Osteocyte (in vitro differentiated cells): ENCODE measurements around the gene NPNT. TPM values are rescaled to one million over a fixed set of nuclear protein-coding genes. Genes with fewer than 3 reads are reported as not detected.

Source experiments
- DNase-seq: peaks from one replicate; pipeline ENCODE4 v3.0.0; 2021; ENCODE audit warnings: mixed read lengths; ENCODE audit not compliant: unreplicated experiment; ENCODE audit errors: extremely low spot score
- H3K27ac Mint-ChIP-seq: one replicate; pipeline ENCODE4 v1.8.0; 2021; ENCODE audit warnings: mild to moderate bottlenecking, mixed read lengths; ENCODE audit not compliant: unreplicated experiment
- H3K27me3 Mint-ChIP-seq: one replicate; pipeline ENCODE4 v1.8.0; 2021; ENCODE audit warnings: mixed read lengths; ENCODE audit not compliant: unreplicated experiment
- H3K36me3 Mint-ChIP-seq: one replicate; pipeline ENCODE4 v1.8.0; 2021; ENCODE audit warnings: mixed read lengths; ENCODE audit not compliant: unreplicated experiment
- H3K4me1 Mint-ChIP-seq: one replicate; pipeline ENCODE4 v1.8.0; 2021; ENCODE audit warnings: mixed read lengths; ENCODE audit not compliant: unreplicated experiment
- H3K4me3 Mint-ChIP-seq: one replicate; pipeline ENCODE4 v1.8.0; 2021; ENCODE audit warnings: mild to moderate bottlenecking, moderate library complexity, mixed read lengths; ENCODE audit not compliant: unreplicated experiment
- H3K9me3 Mint-ChIP-seq: one replicate; pipeline ENCODE4 v1.8.0; 2021; ENCODE audit warnings: mixed read lengths; ENCODE audit not compliant: unreplicated experiment
- total RNA-seq: library from RNA; stranded (reverse); gene quantifications from 2 replicates; pipeline ENCODE4 v1.2.1, GENCODE V29; 2021
- TF ChIP-seq, protein P1 (sequence below): fragments of 200-600 bp; sonication (generic); IDR thresholded peaks from 2 replicates; pipeline ENCODE4 v1.5.0; 2021; ENCODE audit warnings: antibody characterized with exemption, mild to moderate bottlenecking, moderate library complexity

NPNT gene
- total RNA-seq, 1 donor from 2014 or later, result not detected

- TF ChIP-seq, protein P1, sequence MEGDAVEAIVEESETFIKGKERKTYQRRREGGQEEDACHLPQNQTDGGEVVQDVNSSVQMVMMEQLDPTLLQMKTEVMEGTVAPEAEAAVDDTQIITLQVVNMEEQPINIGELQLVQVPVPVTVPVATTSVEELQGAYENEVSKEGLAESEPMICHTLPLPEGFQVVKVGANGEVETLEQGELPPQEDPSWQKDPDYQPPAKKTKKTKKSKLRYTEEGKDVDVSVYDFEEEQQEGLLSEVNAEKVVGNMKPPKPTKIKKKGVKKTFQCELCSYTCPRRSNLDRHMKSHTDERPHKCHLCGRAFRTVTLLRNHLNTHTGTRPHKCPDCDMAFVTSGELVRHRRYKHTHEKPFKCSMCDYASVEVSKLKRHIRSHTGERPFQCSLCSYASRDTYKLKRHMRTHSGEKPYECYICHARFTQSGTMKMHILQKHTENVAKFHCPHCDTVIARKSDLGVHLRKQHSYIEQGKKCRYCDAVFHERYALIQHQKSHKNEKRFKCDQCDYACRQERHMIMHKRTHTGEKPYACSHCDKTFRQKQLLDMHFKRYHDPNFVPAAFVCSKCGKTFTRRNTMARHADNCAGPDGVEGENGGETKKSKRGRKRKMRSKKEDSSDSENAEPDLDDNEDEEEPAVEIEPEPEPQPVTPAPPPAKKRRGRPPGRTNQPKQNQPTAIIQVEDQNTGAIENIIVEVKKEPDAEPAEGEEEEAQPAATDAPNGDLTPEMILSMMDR, result no peak
- Mint-ChIP-seq H3K27me3 (peaks cover 22% of the 10 kb centered on the region), H3K4me1 (peaks cover 2% of the 10 kb centered on the region), H3K27ac (no peak overlapping the region), H3K9me3 (no peaks in the 10 kb centered on the region), H3K36me3 (no peaks in the 10 kb centered on the region), H3K4me3 (no peak overlapping the region)
- DNase-seq, result no peak
Measured at GRCh38 chr4:105994841-105995501, 99.7 kb downstream of the NPNT start.

- no peak for DNase-seq
- peaks cover 35% of the 10 kb centered on the region for H3K27me3 Mint-ChIP-seq
- H3K4me1 Mint-ChIP-seq, result no peaks in the 10 kb centered on the region
- TF ChIP-seq, protein P1, result no peak
- no peak overlapping the region for H3K4me3 Mint-ChIP-seq
- no peak overlapping the region for H3K27ac Mint-ChIP-seq
- H3K36me3 Mint-ChIP-seq, result no peaks in the 10 kb centered on the region
- H3K9me3 Mint-ChIP-seq, result no peaks in the 10 kb centered on the region
Measured at GRCh38 chr4:105996845-105997244, 101.6 kb downstream of the NPNT start.

DNA sequence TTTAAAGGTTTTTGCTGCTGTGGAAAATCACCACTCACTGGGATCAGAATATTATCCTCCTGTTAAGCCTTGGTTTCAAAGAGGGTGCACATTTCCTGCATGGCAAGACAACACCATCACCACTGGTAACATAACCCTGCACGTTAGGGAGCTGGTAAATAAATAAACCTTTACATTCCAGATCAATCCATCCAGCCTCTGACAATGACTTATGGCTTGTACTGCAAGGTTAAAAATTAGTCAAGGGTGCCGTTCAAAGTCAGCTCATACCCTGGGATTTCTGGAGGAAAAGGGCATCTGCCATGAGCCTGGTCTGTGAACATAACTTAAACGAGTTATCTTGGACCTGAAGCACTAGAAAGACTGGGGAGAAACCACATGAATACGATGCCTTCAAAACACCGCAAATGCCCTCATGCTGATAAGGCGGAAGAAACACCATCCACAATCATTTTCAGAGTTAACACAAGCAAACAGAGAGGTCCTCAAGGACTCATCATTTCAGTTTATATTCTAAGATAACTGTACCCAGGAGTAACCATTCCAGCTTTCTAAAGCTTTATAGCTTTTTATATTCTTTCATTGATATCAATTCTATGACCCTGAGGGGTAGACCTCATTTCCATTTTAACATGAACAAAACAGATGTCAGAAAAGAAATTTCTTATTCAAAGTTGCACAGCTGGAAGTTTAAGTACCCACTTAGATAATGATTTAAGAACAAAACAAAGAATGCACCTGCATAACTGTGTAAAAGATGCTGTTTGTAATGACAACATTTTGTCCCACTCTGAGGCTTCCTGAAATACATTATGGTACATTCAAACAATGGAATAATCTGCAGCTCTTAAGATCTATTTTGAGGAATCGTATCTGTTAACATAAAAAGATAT, 103.1 kb downstream of the NPNT start:
- no peaks in the 10 kb centered on the region for H3K9me3 Mint-ChIP-seq

DNA sequence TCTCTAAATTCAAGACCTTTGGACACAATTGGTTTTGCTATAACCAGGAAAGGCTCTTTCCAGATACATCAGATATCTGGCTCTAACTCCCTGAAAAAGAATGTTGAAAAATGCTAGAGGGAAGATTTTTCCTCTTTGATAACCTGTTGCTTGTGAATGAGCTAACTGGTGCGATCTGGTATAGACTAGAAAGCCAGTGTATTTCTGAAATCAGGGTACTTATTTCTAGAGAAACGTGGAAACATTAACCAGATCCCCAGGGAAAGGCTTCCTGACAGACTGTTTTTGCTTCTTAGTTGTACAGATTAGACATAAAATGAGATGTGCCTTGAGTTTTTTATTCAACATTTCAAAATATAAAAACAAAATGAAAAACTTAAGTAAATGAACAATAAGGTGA, 107.7 kb downstream of the NPNT start:
- peaks cover 2% of the 10 kb centered on the region for H3K9me3 Mint-ChIP-seq
- H3K36me3 Mint-ChIP-seq, result no peaks in the 10 kb centered on the region
- H3K27ac Mint-ChIP-seq, result no peak overlapping the region
- peaks cover 36% of the 10 kb centered on the region for H3K27me3 Mint-ChIP-seq
- DNase-seq, result no peak
- H3K4me3 Mint-ChIP-seq, result no peak overlapping the region
- TF ChIP-seq, protein P1, result no peak
- H3K4me1 Mint-ChIP-seq, result no peaks in the 10 kb centered on the region

More for the DNA sequence above, 103.1 kb downstream of the NPNT start:
- Mint-ChIP-seq H3K27ac (no peak overlapping the region), H3K36me3 (no peaks in the 10 kb centered on the region), H3K27me3 (peaks cover 36% of the 10 kb centered on the region), H3K4me3 (no peak overlapping the region), H3K4me1 (no peaks in the 10 kb centered on the region)
- DNase-seq, result no peak
- TF ChIP-seq, protein P1, result no peak

GRCh38 chr4:106010761-106011160, 115.5 kb downstream of the NPNT start:
- Mint-ChIP-seq H3K9me3 (peaks cover 54% of the 10 kb centered on the region), H3K27ac (no peak overlapping the region), H3K36me3 (peaks cover 6% of the 10 kb centered on the region), H3K27me3 (peaks cover 8% of the 10 kb centered on the region), H3K4me1 (no peaks in the 10 kb centered on the region), H3K4me3 (no peak overlapping the region)
- TF ChIP-seq, protein P1, result no peak
- DNase-seq, result no peak
